GM12873 (cell line): ENCODE data around the gene ELK1.
A peak's percentile ranks its signal among the peaks of the same experiment; 100 is the strongest.

Experiments used
- CTCF ChIP-seq: IDR thresholded peaks from 2 replicates; pipeline ENCODE4 v1.5.1; 2012; ENCODE audit warnings: low read depth, mild to moderate bottlenecking, moderate library complexity, low read length, control low read depth; ENCODE audit not compliant: insufficient read depth; ENCODE audit errors: missing control alignments

ELK1 gene

GRCh38 chrX:47649781-47650163 is 591 bp downstream of the ELK1 start:
- TF ChIP-seq CTCF = no peak

- no peak for TF ChIP-seq CTCF
These were observed 1.1 kb downstream of the ELK1 start for GRCh38 chrX:47649271-47649670.

- no peak for TF ChIP-seq CTCF
These were observed 2.0 kb downstream of the ELK1 start for GRCh38 chrX:47648376-47648775.

GRCh38 chrX:47646636-47647035 is 3.7 kb downstream of the ELK1 start:
- TF ChIP-seq CTCF = no peak

- TF ChIP-seq CTCF = no peak
These were observed 4.8 kb downstream of the ELK1 start for GRCh38 chrX:47645530-47645929.

- TF ChIP-seq CTCF = peak; percentile 60
These were observed 5.7 kb downstream of the ELK1 start for GRCh38 chrX:47644557-47645091.

- TF ChIP-seq CTCF = peak; percentile 23
These were observed 6.4 kb downstream of the ELK1 start for GRCh38 chrX:47643926-47644325.
